Natural killer cell (primary cell): ENCODE data around the gene C6orf132. TPM values are rescaled to one million over a fixed set of nuclear protein-coding genes. Genes with fewer than 3 reads are reported as not detected.

Source experiments
- ATAC-seq, 3 donors: fragments of 150-1000 bp in 2 of 3; fragments of 200-7000 bp in 1 of 3; cut with Tn5 transposase; 1 replicate in 1 of 3; 2 replicates in 2 of 3; pipeline ENCODE4 v1.10.0; 2021; ENCODE audit warnings: mild to moderate bottlenecking in 2 of 3, moderate library complexity in 2 of 3
- DNase-seq, 2 donors: peaks; one replicate each; pipeline versions ENCODE4 v3.0.0 to v3.0.0-alpha.2; 2013 to 2021; ENCODE audit warnings: mixed read lengths in 1 of 2
- H3K27ac ChIP-seq: one replicate; pipeline ENCODE4 v1.5.1; 2013; ENCODE audit warnings: mild to moderate bottlenecking, low read length
- H3K27me3 ChIP-seq: one replicate; pipeline ENCODE4 v1.6.1; 2013; ENCODE audit warnings: low read length; ENCODE audit not compliant: control insufficient read depth, insufficient read depth
- H3K36me3 ChIP-seq: one replicate; pipeline ENCODE4 v1.6.1; 2013; ENCODE audit warnings: low read length; ENCODE audit not compliant: control insufficient read depth, insufficient read depth
- H3K4me1 ChIP-seq: one replicate; pipeline ENCODE4 v1.6.1; 2013; ENCODE audit warnings: low read length; ENCODE audit not compliant: control insufficient read depth, insufficient read depth
- H3K4me3 ChIP-seq: one replicate; pipeline ENCODE4 v1.5.1; 2013; ENCODE audit warnings: low read length
- H3K9me3 ChIP-seq: one replicate; pipeline ENCODE4 v1.6.1; 2013; ENCODE audit warnings: low read length; ENCODE audit not compliant: control insufficient read depth, insufficient read depth
- H3K27ac Mint-ChIP-seq, 2 donors: one replicate each; pipeline ENCODE4 v1.8.0; 2022; ENCODE audit warnings: mild to moderate bottlenecking in 2 of 2, mixed read lengths in 2 of 2, moderate library complexity in 1 of 2
- H3K27me3 Mint-ChIP-seq, 2 donors: one replicate each; pipeline ENCODE4 v1.8.0; 2022; ENCODE audit warnings: low read depth in 2 of 2, mixed read lengths in 2 of 2
- H3K36me3 Mint-ChIP-seq: one replicate; pipeline ENCODE4 v1.8.0; 2022; ENCODE audit warnings: mixed read lengths
- H3K4me1 Mint-ChIP-seq, 2 donors: one replicate each; pipeline ENCODE4 v1.8.0; 2022; ENCODE audit warnings: mixed read lengths in 2 of 2
- H3K4me3 Mint-ChIP-seq: one replicate; pipeline ENCODE4 v1.8.0; 2022; ENCODE audit warnings: mild to moderate bottlenecking, moderate library complexity, mixed read lengths
- H3K9me3 Mint-ChIP-seq, 2 donors: one replicate each; pipeline ENCODE4 v1.8.0; 2022; ENCODE audit warnings: mixed read lengths in 2 of 2
- WGBS: methylation state at CpG from one replicate; pipeline ENCODE4 v1.1.7; 2013; ENCODE audit warnings: missing lambda C conversion rate; ENCODE audit not compliant: insufficient coverage; 5-methylcytosine and 5-hydroxymethylcytosine counted together
- intact Hi-C: fragments of 100-400 bp; cut with micrococcal nuclease; formaldehyde crosslinking; loops from one replicate; pipeline ENCODE4 v1.14.2; 2022
- total RNA-seq, 4 donors: library from RNA; stranded (reverse); fragments of 120-200 nt in 1 of 4; gene quantifications; one replicate each; pipeline versions ENCODE4 v1.2.3 to v1.2.4, GENCODE V29; 2013 to 2022
- TF ChIP-seq, protein P1 (sequence below): fragments of 200-600 bp; IDR thresholded peaks from one replicate; pipeline ENCODE4 v1.8.0; 2022; ENCODE audit warnings: antibody characterized with exemption

C6orf132 gene
- total RNA-seq, 3 donors from 2014 or later (not counting 1 experiment from before 2014, with no cell fraction given) = 0.05 to 0.15 (median 0.14) TPM

DNA sequence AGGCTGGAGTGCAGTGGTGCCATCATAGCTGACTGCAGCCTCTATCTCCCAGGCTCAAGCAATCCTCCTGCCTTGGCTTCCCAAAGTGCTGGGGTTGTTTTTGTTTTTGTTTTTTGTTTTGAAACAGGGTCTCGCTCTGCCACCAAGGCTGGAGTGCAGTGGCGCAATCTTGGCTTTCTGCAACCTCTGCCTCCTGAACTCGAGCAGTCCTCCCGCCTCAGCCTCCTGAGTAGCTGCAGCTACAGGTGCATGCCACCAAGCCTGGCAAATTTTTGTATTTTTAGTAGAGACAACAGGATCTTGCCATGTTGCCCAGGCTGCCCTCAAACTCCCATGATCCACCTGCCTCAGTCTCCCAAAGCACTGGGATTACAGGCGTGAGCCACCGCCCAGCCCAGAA lies 4.2 kb downstream of the C6orf132 start:
- DNase-seq (no peak), ATAC-seq (no peak)
- Histone ChIP-seq H3K27me3 (peaks cover 15% of the 10 kb centered on the region), H3K9me3 (no peaks in the 10 kb centered on the region), H3K27ac (no peak overlapping the region), H3K36me3 (no peaks in the 10 kb centered on the region), H3K4me3 (no peak overlapping the region), H3K4me1 (peaks cover 16% of the 10 kb centered on the region)
- WGBS = 94% methylated on average over 6 of the region's 6 CpGs
- Mint-ChIP-seq H3K27me3 (peaks cover 15 to 26% of the 10 kb centered on the region in 2 donors), H3K4me1 (peaks cover 0 to 5% of the 10 kb centered on the region in 2 donors), H3K27ac (no peak overlapping the region), H3K36me3 (no peaks in the 10 kb centered on the region), H3K9me3 (no peaks in the 10 kb centered on the region), H3K4me3 (no peak overlapping the region)
- intact Hi-C loops = no loop called here
- TF ChIP-seq, protein P1, sequence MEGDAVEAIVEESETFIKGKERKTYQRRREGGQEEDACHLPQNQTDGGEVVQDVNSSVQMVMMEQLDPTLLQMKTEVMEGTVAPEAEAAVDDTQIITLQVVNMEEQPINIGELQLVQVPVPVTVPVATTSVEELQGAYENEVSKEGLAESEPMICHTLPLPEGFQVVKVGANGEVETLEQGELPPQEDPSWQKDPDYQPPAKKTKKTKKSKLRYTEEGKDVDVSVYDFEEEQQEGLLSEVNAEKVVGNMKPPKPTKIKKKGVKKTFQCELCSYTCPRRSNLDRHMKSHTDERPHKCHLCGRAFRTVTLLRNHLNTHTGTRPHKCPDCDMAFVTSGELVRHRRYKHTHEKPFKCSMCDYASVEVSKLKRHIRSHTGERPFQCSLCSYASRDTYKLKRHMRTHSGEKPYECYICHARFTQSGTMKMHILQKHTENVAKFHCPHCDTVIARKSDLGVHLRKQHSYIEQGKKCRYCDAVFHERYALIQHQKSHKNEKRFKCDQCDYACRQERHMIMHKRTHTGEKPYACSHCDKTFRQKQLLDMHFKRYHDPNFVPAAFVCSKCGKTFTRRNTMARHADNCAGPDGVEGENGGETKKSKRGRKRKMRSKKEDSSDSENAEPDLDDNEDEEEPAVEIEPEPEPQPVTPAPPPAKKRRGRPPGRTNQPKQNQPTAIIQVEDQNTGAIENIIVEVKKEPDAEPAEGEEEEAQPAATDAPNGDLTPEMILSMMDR = no peak

DNA sequence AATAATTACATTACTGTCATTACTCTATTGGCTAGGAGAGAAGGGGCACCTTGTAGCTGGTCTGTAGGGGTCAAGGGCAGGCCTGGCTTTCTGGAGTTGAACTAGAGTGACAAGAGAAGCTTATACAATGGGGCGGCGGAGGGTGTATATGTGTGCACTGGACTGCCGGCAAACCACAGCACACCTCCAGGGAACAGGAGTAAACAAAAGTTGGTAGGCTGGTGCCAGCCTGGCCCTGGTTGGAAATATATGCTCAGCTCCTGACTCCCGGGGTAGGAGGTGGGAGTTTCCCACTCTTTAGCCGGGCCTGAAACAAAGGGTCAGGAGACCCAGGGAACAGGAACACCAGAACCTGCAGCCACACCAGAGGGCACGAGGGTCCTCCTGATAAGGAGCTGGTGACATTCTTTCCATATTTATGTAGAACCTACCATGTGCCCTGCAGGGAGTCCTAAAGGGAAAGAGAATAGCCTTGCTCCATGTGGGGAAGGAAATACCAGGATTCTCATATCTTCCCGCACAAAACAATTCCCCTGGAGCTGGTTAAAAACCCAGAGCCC lies 5.1 kb downstream of the C6orf132 start:
- WGBS = 85% methylated on average over 7 of the region's 7 CpGs
- peaks cover 12 to 19% of the 10 kb centered on the region in 2 donors for H3K27me3 Mint-ChIP-seq
- no peaks in the 10 kb centered on the region for H3K9me3 Mint-ChIP-seq
- no peak for ATAC-seq
- no peaks in the 10 kb centered on the region for H3K4me1 Mint-ChIP-seq
- Histone ChIP-seq H3K4me3 (no peak overlapping the region), H3K27me3 (peaks cover 8% of the 10 kb centered on the region), H3K9me3 (no peaks in the 10 kb centered on the region), H3K36me3 (no peaks in the 10 kb centered on the region), H3K4me1 (peaks cover 9% of the 10 kb centered on the region), H3K27ac (no peak overlapping the region)
- no peak overlapping the region for H3K4me3 Mint-ChIP-seq
- TF ChIP-seq, protein P1 = no peak
- H3K36me3 Mint-ChIP-seq = no peaks in the 10 kb centered on the region
- no peak overlapping the region for H3K27ac Mint-ChIP-seq
- intact Hi-C loops = no loop called here
- no peak for DNase-seq

DNA sequence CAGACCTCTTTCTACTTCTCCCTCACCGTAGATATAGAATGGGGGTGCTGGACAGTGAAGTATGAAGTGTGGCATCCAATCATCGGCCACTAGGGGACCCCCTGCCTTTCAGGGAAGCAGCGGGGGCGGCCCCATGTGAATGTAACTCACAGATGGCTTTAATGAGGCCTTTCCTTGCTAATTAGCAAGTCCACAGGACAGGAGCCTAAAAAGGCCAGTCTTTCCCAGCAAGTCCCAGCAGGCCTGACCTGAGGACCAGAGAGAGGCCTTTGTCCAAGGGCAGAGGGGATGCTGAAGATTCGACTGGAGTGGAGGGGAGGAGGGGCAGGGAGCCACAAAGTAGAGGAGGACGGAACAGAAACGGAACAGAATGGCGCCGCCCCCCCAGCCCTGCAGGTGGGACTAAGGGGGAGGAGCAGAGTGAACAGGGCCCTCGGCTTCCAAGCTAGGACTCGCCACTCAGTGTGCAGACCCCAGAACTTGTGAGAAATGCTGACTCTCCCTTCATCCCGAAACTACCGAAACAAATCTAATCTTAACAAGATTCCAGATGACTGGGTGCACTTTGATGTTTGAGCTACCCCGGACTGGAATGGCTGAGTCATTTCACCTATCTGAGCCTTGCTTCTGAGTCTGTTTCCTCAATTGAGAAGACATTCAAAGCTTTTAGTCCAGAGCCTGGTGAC lies 5.8 kb downstream of the C6orf132 start:
- Mint-ChIP-seq H3K27me3 (peaks cover 12 to 19% of the 10 kb centered on the region in 2 donors), H3K36me3 (no peaks in the 10 kb centered on the region), H3K9me3 (no peaks in the 10 kb centered on the region), H3K27ac (no peak overlapping the region), H3K4me3 (no peak overlapping the region), H3K4me1 (no peaks in the 10 kb centered on the region)
- H3K4me1 ChIP-seq = peaks cover 5% of the 10 kb centered on the region
- intact Hi-C loops = no loop called here
- peak in 1 of 3 donors; percentile 42 for ATAC-seq
- DNase-seq = peak in 1 of 2 donors; percentile 35
- H3K27me3 ChIP-seq = peaks cover 3% of the 10 kb centered on the region
- H3K9me3 ChIP-seq = no peaks in the 10 kb centered on the region
- TF ChIP-seq, protein P1 = no peak
- WGBS = 20% methylated on average over 13 of the region's 14 CpGs
- H3K27ac ChIP-seq = no peak overlapping the region
- H3K36me3 ChIP-seq = no peaks in the 10 kb centered on the region
- no peak overlapping the region for H3K4me3 ChIP-seq
